HG02678 (cell line): Measurements from ENCODE around the gene ATG3.
"Not testable (repeated sequence)": the region's sequence is repeated elsewhere in the genome, so short reads cannot be mapped to it uniquely, and the experiment has no call there.

ENCODE experiments used
- ATAC-seq: cut with Tn5 transposase; IDR thresholded peaks from one replicate; pipeline ENCODE4 v1.9.1; 2021; ENCODE audit warnings: mild to moderate bottlenecking, moderate library complexity; ENCODE audit not compliant: unreplicated experiment

The ATG3 gene

DNA sequence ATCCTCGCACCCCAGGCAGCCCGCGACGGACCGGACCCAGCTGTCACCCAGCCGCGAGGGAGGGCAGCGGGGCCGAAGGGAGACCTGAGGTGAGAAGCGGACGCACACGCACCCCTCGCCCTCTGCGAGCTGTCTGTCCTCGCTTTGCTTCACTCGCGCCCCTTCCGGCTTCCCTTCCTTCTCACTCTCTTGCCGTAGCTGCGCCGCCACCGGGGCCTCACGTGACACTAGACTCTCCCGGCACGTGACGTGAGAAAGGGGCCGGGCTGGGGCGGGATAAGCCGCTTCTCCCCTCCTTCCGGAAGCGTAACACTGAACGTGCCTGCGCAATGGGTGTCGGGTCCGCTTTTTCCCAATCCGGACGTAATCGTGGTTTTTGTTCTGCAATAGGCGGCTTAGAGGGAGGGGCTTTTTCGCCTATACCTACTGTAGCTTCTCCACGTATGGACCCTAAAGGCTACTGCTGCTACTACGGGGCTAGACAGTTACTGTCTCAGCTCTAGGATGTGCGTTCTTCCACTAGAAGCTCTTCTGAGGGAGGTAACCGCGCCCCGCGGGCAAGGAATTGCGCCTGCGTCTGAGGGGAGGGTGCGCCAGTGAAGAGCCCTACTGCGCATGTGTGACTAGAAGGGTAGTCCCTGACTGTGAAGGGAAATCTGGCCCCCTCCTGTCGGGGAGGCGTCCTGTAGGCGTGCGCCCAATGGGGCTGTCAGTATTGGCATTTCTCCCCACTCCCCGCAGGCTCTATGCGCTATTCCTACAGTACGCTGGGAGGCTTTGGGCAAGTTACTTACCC lies at the start of gene ATG3, which contains the start of gene SLC35A5:
Gene ATG3 (minus strand): TSS at position 229 of the 796 bp plus-strand sequence. CDS start 434 bp downstream, outside the sequence.
Gene SLC35A5 (plus strand): TSS at position 312 of the 796 bp plus-strand sequence. CDS start 1,359 bp downstream, outside the sequence.
- peak; percentile 79 for ATAC-seq

DNA sequence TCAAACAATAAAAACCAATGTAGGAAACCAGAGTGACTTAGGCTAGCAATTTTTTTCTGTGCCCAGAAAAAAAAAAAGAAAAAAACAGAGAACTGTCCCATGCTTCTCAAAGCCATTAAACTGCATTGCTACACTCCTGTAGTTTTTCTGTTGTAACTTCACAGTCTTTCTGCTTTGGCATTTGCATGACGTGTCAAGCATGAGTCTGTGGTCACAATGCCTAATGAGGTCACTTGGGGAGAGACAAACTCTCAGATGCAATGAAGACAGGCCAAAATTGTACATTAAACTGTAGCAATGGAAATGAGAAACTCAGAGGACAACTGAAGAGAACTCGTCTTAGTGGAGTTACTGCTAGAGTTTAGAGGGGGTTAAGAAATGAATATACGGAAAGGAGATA lies 48.4 kb upstream of the ATG3 start:
- ATAC-seq, result no peak

DNA sequence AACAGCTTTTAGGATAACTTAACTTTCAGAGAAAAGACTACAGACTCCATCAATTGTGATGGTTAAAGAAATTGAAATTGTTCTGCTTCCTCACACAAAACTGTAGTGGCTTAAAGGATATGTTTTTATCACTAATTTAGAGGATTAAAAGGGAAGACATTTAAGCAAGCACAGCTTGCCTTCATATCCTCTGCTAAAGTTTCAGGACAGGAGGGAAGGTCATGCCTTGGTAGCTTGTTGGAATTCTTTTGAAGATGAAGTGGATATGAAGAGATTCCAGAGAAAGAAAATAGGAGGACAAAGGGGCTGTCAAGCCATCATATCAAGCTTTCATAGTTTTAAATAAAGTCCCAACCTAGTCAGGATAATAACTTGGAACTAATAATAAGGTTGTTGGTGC lies 46.1 kb upstream of the ATG3 start:
- no peak for ATAC-seq

DNA sequence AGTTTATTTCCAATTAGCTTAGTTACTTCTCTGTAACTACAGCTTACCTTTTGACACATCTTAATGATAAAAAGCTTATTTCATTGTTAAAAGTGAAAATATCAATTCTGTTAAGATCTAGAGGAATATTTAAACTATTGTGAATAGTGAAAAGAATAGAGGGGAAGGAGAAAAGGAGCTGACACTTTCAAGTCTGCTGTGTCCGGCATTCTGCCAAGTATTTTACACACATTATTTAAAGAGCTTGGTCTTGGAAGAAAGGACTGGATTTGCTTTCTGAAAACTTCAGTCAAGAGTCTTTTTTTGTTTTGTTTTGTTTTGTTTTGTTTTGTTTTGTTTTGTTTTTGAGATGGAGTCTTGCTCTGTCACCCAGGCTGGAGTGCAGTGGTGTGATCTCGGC lies 44.3 kb upstream of the ATG3 start:
- no peak for ATAC-seq

DNA sequence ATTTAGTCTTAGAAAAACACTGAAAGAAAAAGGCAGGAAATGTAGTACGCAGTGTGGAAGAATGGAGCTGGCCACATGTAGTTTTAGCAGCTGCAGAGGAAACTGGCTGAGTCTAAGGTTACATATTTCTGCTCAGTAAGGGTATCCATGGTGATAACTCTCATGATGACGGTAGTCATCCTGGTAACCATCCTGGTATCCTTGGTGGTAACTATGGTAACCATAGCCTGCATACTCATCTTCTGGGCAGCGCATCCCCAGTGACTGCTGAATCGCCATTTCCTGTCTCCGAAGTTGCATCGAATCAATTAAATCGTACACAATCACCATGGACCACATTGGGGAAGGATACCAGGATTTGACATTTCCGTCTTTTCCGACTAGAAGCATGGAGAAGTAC lies 43.5 kb upstream of the ATG3 start:
- no peak for ATAC-seq

DNA sequence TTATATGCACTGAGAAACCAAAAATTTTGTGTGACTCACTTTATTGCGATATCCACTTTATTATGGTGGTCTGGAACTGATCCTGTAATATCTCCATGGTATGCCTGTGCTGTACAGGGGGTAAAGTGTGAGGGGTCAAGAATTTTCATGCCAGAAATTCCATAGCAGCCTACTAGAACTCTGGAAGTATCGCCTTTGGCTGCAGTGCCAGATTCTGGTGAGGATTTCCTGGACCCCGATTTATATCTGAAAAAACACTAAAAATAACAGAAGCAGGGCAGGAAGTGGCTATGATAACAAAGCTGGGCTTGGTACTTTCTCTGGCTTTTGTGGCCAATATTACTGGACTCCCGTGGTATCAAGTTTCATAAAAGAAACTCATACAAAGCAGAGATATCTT lies 42.8 kb upstream of the ATG3 start:
- ATAC-seq, result no peak

DNA sequence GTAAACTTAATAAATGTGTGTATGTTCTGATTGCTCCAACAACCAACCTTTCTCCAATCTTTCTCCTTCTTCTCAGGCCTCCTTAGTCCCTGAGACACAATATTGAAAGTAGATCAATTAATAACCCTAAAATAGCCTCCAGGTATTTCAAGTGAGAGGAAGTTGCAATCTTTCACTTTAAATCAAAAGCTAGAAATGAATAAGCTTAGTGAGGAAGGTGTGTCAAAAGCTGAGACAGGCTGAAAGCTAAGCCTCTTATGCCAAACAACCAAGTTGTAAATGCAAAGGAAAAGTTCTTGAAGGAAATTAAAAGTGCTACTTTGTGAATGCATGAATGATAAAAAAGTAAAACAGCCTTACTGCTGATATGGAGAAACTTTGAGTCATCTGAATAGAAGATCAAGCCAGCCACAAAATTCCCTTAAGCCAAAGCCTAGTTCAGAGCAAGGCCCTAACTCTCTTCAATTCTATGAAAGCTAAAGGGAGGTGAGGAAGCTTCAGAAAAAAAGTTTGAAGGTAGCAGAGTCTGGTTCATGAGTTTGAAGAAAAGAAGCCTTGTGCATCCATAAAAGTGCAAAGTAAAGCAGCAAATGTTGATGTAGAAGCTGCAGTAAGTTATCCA lies 40.6 kb upstream of the ATG3 start:
- ATAC-seq, result peak; percentile 71

DNA sequence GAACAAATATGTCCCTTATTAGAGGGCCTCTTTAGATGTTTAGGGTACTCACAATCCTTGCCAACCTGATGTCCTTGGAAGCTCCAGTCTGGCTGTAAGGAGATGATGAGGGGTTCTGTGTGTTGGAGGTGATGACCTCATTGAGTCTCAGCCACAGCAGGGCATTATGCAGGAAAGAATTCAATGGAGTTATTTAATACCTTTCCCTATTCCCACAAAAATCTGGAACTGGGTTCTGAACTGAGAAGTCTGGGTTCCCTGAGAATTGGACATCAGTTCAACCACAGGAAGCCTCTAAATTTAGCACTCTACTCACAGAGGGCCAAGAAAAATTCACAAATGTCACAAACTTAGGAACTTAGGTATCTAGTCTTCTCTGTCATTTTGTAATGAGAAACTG lies 37.0 kb upstream of the ATG3 start:
- no peak for ATAC-seq

DNA sequence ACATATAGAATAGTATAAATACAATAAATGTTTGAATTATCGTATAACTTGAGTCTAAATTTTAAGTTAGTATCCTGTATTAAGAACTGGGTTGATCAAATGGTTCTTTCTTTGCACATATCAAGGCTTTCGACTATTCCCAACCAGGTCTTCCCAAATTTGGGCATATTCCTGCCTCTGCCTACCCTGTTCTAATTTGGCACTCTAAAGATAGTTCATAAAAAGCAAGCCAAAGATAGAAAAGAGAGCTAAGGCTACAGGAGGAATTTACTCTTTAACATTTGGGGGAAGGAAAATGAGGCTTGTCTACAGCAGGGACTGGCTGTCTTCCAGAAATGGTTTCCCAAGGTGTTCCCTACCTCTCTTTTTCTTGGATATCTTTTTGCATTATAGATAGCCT lies 36.2 kb upstream of the ATG3 start:
- no peak for ATAC-seq

DNA sequence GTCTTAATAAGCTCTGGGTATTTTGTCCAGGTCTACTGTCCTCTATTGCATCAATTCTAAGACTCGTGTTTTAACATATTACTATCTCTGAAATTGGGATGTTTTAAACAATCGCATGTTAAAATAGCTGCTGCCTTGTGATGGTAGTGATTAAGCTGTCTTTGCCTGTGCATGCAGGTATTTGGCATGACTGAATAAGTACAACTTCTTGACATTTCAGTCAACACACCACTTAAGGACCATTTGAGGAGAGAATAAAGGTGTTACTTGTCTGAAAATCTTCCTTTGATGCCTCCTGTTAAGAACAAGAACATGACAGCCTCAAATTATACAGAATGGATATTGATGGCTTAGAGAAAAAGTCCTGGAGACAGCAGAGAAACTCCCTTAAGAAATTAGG lies 33.1 kb upstream of the ATG3 start:
- ATAC-seq, result no peak

DNA sequence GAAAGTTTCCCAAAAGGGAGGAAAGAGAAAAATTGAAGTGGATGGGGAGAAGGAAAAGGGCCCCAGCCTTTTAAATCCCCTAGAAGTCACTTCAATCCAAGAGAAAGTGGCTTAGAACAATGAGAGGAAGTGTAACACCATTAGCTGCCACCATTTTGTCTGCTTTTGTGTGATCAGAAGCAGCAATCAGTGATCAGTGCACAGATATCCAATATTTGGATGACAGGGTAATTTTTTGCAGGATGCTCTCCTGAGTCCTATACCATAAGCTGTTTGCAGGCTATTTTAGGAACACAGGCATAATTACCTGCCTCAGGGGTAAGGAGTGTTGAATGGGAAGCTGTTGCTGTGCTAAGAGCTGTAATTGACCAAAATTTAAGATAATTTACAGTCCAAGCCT lies 31.5 kb upstream of the ATG3 start:
- no peak for ATAC-seq

DNA sequence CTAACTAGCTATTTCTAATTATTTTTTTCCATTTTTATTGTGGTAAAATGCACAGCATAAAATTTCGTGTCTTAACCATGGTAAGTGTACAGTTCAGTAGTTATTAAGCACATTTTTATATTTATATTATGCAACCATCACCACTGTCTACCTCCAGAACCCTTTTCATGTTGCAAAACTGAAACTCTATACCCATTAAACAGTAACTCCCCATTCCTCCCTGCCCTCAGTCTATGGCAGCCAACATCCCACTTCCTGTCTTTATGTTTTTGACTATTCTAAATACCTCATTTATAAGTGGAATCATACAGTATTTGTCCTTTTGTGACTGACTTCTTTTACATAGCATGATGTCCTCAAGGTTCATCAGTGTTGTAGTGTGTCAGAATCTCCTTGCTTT lies 25.6 kb upstream of the ATG3 start:
- ATAC-seq, result no peak

DNA sequence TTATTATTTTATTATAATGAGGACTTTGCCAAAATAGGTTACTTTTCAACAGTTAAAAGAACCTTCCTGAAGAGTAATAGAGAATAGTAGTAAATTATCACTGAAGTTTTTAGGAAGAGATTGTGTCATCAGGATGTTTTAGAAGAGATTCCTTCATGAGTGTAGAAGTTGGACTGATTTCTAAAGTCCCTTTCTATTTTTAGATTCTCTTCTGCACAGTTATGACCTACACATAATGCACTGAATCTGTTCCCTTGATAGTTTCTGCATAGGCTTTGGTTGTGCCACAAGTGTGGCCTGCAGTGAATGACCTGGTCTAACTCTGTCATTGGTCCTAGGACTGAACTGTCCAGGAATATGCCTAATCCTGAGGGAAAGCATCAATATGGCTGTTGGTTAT lies 24.0 kb upstream of the ATG3 start:
- no peak for ATAC-seq

DNA sequence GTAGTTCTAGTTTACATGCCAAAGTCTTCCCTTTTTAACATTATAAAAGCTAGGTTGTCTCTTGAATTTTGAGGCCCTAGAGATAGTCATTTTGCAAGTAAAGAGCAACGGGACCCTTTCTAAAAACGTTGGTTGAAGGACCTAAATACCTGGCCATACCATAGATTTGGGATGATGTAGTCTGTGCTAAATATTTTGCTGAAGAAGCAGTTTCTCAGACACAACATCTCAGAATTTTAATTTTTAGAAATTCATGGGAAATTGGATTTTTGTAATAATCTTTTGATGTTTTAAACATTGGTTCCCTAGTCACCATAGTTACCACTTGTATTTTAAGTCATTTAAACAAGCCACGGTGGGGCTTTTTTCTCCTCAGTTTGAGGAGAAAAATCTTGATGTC lies 21.3 kb upstream of the ATG3 start:
- no peak for ATAC-seq

DNA sequence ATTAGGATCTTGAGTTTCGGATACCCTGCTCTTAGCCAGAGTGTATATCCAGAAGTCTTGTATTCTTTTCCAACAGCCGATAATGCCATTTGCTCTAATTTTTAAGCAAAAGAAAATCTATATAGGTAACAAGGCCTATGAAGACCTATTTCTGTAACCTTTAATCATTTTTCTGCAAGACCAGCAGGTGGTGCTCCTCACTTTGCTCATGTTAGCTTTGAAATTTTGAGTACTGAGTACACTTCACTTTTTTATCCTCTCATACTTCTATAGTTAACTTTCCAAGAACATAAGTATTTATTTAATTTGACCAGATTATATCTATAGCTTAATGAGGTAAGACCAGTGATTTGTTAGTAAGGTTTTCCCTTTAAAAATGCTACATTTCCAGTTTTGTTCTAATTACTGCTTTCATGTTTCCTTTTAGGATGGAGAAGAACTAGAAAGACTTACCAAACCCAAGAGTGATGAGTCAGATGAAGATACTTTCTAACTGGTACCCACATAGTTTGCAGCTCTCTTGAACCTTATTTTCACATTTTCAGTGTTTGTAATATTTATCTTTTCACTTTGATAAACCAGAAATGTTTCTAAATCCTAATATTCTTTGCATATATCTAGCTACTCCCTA lies 20.6 kb upstream of the ATG3 start:
- ATAC-seq, result no peak

DNA sequence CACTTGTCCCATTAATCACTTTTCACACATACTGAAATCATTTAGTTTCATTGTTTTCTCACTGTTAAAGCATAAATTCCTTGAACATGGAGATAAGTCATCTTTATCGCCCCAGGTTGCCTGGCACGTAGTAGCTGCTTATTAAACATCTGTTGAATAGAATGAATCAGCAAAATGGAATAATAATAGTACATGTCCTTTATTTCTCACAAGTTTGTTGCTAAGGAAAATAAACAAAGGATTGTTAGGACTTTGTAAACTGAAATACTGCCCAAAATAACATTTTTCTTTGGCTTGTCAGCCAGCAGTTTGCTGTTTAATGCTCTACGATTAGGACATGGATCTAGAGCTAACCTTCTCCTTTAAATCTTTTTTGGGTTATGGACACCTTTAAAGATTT lies 17.9 kb upstream of the ATG3 start:
- no peak for ATAC-seq

DNA sequence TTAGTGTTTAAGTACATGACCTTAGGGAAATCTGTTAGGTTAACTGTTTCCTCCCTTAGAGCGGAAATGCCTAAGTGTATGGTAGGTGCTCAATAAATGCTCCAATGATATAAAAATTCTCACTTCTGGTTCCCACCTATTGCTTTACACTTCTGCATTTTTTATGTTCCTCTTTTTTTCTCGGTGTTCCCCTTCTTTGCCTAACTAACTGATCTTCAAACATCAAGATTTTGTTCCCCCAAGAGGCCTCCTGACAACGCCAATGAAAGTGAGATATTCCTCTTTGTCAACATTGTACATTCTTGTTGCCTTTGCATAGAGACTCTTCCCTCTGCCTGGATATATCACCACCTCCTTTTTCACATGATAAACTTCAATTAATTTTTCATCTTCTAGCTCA lies 17.5 kb upstream of the ATG3 start:
- ATAC-seq, result no peak

DNA sequence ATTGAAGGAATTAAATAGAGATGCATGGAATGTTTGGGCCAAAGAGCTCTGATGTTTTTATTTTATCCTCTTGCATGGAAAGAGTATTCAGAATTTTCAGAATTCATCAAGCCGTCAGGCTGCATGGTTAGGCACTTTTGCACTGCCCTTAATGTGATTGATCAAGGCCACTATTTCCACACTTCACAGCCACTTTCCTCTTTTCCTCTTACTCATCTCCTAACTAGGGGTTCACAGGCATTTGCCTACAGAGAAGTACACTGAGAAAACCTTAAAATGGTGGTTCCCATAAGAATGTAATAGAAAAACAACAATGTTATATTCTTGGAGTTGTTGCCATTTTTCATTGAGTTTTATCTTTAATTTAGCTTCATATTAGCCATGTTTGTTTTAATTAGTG lies 10.9 kb upstream of the ATG3 start:
- ATAC-seq, result no peak

DNA sequence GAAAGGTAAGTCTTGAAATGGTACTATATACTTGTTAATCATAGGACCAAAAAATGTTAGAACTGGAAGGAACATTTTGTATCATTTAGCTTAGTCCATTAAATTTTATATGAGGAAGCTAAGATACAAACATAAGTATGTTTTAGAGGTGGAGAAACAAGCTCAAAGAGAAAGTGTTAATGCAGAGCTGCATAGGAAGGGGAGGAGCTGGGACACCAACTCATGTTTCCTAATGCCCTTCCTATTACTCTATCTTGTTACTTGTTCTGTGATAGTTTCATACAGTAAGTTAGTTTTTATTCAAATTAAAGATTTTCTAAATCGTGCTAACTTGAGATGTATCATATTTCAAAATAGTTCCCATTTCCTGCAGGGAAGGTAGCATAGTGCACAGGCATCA lies 7.5 kb upstream of the ATG3 start:
- no peak for ATAC-seq

DNA sequence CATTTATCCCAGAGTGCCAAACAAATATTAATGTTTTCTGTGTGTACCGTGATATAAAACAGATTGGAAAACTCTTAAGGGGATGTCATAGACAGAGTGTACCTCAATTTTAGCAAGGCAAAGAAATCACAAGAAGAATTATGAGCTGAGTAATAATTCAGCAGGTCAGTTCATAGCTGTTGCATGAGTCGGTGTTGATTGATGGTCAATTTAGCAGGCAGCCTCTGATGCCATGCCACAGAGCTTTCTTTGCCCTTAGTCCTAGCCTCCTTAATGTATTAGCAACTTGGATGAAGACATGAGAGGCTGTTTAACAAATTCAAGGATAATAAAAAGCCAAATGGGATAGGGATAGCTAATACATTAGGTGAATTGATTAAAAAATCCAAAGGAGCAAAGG lies 6.9 kb upstream of the ATG3 start:
- no peak for ATAC-seq

DNA sequence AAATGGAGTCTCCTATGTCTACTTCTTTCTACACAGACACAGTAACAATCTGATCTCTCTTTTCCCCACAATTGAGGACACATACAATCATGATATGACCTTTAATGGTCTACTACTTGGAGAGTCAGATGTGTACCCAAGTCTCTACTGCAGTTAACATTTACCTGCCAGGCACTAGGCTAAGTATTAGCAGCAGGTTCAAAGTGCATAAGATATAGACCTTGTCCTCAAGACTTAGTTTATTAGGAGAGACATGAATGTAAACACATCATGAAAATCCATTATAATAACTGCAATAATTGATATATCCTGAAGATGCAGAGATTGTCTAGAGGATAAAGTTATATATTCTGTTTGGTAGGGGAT lies 3.2 kb upstream of the ATG3 start:
- no peak for ATAC-seq

DNA sequence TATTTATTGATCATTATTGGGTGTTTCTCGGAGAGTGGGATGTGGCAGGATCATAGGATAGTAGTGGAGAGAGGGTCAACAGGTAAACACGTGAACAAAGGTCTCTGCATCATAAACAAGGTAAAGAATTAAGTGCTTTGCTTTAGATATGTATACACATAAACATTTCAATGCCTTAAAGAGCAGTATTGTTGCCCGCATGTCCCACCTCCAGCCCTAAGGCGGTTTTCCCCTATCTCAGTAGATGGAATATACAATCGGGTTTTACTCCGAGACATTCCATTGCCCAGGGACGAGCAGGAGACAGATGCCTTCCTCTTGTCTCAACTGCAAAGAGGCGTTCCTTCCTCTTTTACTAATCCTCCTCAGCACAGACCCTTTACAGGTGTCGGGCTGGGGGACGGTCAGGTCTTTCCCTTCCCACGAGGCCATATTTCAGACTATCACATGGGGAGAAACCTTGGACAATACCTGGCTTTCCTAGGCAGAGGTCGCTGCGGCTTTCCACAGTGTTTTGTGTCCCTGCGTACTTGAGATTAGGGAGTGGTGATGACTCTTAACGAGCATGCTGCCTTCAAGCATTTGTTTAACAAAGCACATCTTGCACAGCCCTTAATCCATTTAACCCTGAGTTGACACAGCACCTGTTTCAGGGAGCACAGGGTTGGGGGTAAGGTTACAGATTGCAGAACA lies 2.6 kb upstream of the ATG3 start:
- ATAC-seq, result not testable (repeated sequence)
